GM18858 (cell line): ENCODE measurements around the gene LAMA2.

Source experiments
- ATAC-seq: cut with Tn5 transposase; IDR thresholded peaks from one replicate; pipeline ENCODE4 v1.9.1; 2021; ENCODE audit not compliant: unreplicated experiment

Gene LAMA2

GRCh38 chr6:128903715-128904114 is 20.8 kb downstream of the LAMA2 start:
- no peak for ATAC-seq

DNA sequence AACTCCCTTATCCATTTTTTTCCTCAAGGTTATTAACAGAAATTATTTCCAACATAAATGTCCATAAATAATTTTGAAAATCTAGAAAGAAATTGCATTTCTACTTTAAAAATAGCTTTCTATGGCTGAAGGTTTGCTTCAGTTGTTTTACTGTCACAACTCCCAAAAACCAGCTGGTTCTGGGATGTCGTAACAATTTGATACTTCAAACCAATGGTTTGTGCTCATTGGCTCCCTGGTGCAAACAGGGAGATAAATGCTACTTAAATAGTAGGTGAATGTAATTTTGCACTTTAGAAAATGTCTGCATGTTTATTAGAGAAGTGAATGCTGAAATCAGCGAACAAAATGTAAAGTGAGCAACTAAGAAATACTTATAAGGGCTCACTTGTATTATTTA is 31.1 kb downstream of the LAMA2 start:
- no peak for ATAC-seq

DNA sequence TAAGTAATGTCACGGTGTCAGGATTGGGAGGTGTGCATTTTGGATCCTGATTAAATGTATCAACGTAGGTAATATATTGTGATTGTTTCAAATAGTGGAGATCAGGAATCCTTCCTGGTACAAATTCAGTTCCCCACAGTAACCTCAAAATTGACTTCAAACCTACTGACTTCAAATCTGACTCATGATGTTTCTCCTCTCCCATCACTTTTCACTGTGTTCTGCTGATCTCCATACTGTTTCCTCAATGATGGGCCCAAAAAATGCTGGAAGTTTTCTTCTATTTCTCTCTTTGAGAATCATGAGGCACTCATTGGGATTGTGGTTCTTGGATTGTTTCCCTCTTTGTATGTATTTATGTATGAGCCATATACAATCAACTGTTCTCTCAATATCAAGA is 35.9 kb downstream of the LAMA2 start:
- ATAC-seq, result no peak

DNA sequence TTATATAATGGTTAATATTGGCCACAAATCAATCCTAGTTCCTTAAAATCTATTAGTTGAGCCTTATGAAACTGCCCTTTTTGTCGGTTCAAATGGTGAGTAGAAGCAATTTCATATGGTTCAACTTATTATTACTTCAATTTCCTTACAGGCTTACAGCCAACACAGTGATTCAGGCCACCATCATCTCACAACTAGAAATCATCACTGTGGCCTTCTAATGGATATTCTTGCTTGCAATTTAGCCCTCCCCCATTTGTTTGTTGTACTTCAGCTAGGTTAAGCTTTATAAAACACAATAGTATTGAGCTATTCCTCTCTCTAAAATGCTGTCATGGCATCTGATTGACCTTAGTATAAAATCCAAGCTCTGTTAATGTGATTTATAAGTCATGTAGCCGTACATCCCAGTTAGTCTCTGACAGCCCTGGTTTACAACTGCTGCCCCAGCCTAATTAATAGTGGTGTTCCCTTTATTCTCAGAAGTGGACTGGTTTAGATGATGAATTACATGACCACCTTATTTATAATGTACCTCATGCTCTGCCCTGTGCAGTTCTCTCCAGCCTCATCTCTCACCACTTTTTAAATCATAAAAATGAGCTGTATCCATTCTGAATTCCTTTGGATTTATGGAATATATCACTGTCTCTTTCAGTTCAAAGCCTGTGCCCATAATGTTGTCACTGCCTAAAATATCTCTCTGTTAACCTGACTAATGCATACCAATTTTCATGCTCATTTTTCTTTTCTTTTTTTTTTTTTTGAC is 36.7 kb downstream of the LAMA2 start:
- ATAC-seq, result no peak

GRCh38 chr6:128925765-128926164 is 42.8 kb downstream of the LAMA2 start:
- ATAC-seq, result no peak

DNA sequence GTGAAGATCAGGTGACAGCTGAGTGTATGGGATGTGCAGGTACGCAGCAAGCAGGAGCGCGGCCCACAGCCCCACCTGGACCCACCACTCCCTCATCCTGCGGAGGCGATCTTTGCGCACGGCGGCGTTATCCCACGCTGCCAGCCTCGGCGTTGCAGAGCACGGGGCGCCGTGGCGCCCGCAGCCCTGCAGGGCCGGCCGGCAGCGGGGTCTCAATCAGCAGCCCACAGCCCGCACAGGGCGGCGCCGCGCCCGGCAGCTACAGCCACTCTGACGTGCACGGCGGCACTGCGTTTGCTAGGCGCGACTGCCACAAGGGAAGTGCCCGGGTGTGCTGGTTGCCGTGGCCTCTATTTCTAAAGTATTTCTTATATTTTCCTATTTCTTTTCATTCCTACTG is 46.9 kb downstream of the LAMA2 start:
- ATAC-seq, result no peak

- ATAC-seq, result no peak
Measured at GRCh38 chr6:128930321-128930720, 47.4 kb downstream of the LAMA2 start.

DNA sequence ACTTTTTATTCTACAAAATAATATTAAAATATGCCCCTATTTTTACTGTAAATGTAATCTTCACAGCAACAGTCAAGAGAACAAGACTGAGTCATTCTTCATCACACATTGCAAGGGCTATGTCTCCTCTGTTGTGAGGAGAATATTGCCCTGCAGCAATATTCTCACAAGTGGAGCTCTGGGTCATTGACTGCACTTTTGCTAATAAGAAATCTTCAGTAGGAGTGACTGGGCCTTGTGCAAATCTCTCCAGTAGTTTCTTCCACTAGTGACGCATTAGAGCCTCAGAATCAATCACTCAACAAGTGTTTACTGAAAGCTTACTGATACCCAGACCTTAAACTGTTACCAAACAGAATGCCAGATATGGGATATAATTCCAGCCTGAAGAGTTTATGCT is 49.1 kb downstream of the LAMA2 start:
- no peak for ATAC-seq

- ATAC-seq, result no peak
Measured at GRCh38 chr6:128950864-128951263, 67.9 kb downstream of the LAMA2 start.

DNA sequence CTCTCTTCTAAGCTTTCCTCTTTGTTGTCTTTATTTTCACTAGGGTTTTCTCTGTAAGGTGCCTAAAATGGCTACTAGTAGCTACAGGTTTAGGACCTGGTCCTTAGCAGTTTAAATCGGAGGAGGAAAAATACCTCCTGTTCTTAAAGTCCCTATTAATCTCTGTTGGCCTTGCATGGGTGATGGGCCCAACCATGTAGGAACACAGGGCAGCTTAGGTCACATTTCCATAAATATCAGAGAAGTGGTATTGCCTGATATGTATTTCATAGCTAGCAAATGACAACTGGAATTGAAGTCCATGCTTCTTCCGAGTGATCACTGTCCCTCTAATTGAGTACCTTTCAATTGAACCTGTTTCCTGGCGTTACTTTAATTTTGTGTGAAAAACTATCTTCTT is 70.0 kb downstream of the LAMA2 start:
- ATAC-seq, result no peak

DNA sequence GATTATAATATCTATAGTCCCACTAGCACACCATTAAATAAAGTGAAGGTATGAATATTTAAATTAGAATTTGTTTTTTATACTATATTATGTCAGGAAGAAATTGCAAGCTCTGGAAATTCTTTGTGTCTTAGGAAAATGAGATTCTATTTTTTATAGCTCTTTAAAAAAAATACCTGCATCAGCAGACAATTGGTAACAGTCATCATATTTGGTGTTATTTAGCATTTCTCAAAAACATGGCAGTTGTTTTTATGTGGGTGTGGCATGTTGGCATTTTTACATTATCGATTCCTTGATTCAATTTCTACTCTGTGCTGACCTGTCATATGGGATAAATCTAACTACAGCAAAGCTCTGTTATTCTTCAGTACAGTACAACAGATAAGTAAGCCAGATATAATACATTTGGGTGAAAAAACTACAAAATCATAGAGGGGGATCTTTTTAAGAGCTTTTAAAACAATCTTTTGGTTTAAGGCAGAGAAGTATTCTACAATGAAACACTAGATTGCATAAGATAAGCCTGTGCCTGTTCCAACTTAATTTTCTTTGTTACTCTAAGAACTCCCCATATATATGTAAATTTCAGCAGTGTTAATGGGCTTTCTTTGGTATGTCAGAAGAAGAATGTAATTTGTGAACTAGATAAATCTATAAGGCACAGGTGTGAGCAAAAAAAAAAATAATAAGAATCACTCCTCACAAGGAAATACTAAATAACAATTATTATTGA is 71.5 kb downstream of the LAMA2 start:
- no peak for ATAC-seq

DNA sequence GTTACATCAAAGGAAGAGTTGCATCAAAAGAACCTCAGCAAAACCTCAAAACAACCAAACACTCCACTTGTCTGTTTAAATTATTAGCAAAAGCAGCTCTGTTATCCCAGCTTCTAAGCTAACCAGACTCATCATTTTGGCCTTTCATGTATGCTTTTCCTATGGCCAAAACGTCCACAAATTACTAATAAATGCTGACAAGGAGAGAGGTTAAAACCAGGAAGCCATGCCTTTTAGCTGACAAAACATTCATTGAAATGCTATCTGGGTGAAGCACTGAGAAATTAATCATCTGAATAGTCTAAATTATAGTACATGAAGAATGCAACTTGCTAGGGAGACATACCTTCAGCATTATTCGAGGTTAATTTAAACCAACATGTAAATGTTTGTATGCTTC is 80.6 kb downstream of the LAMA2 start:
- no peak for ATAC-seq

GRCh38 chr6:128964233-128964755 is 81.4 kb downstream of the LAMA2 start:
- ATAC-seq, result no peak

DNA sequence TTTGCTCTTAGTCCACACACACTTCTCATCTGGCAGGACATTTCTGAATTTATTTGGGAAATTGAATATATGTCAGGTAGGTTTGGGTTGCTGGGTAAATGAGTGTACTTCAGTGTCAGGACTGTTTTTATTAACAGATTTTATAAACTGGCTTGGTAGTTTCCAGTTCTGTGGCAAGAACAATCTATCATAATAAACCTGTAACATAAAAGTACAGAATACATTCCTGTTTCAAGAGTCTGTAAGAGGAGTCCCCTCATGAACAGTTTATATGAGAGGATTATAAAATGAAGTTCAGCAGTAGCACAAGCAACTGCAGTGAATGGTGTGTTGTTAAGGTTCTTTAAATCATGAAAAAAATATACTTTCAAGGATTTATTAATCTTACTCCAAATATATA is 81.8 kb downstream of the LAMA2 start:
- ATAC-seq, result no peak

DNA sequence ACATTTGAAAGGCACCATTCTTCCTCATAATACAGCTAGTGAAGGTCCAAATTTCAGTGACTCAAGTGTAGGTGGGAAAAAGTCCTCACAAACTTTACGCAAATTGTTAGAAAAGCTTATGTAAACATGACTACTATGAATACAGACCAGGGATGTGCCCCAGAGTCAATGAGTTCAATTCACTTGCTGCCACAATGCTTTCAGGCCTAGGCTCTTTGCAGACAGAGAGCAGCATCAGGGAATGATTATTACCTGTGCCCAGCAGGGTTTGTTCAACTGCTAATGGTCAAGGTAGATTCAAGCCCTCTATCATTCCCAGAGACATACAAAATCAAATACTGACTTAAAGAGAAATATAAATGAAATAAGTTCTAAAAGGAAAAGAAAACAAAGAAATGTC is 84.0 kb downstream of the LAMA2 start:
- no peak for ATAC-seq

GRCh38 chr6:128979071-128979470 is 96.1 kb downstream of the LAMA2 start:
- ATAC-seq, result no peak

DNA sequence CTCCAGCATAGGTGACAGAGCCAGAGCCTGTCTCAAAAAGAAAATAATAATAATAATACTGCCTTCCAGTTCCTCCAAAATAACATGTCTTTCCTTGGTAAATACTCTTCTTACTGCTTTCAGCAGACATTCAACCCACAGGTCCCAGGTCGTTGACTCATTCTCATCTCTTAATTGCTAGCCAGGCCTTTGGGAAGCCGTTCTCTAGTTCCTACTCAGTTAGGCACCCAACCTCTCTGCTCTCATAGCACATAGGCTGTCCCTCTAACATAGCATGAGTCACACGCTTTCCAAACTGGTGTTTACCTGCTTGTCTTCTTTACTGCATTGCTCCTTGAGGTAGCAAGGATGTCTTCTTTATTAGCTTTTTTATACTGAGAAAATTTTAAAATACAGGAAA is 98.8 kb downstream of the LAMA2 start:
- ATAC-seq, result no peak

DNA sequence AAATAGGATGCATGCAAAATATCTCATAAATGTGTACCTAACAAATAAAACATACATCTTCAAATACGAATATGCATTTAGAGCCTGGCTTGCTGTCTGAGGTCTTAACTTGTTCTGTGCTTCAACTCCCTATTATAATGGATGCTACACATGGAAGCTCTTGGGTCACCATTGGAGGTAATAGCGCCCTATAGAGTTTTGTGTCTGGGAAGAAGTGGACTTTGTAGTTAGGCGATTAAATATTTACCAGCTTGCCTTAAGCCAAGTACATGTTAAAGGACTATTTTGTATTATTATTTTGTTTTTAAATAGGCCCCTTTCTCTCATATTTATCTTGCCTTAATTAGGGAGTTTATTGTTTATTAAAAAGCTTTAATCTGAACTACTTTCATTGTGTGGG is 107.4 kb downstream of the LAMA2 start:
- no peak for ATAC-seq

GRCh38 chr6:128990915-128991314 is 108.0 kb downstream of the LAMA2 start:
- ATAC-seq, result no peak

DNA sequence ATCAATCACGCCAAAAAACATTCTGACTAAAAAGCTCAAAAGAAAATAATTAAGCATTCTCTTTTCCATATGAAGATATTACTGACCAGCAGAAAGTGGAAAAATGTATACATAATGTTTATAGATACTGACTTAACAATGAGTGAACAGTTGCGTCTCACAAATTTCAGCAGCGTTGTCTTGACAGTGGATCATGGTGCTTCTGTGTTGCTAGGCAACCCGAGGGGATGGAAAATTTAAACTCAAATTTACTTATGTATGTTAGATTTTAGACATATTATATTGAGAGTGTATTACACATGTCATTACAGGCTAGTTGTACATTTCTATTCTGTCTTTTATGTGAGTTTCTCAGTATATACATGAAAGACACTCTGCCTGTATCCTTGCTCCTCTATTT is 110.2 kb downstream of the LAMA2 start:
- ATAC-seq, result no peak

- ATAC-seq, result no peak
Measured at GRCh38 chr6:128997880-128998279, 114.9 kb downstream of the LAMA2 start.

- ATAC-seq, result no peak
Measured at GRCh38 chr6:129006724-129007514, 124.0 kb downstream of the LAMA2 start.
